Calu3 (cell line): Measurements from ENCODE around the gene TARS2. TPM values are rescaled to one million over a fixed set of nuclear protein-coding genes. Genes with fewer than 3 reads are reported as not detected.

Source experiments
- BruUV-seq: library from RNA; stranded (reverse); fragments of 400-500 nt; replicated peaks from 2 replicates; lab custom pipeline; 2021; lab: Mats Ljungman, UMichigan
- CTCF ChIA-PET: fragments of 300-600 bp; sonication (Branson Sonifier 250); formaldehyde crosslinking; loops from one replicate; lab custom pipeline; 2022; ENCODE audit warnings: antibody characterized with exemption; lab: Charles Lee
- DNase-seq: peaks from one replicate; pipeline ENCODE4 v3.0.0; 2022
- H3K27ac Mint-ChIP-seq: one replicate; pipeline ENCODE4 v1.8.0; 2022; ENCODE audit warnings: mixed read lengths; ENCODE audit not compliant: unreplicated experiment
- H3K27me3 Mint-ChIP-seq: one replicate; pipeline ENCODE4 v1.8.0; 2022; ENCODE audit warnings: mixed read lengths; ENCODE audit not compliant: unreplicated experiment
- H3K36me3 Mint-ChIP-seq: one replicate; pipeline ENCODE4 v1.8.0; 2022; ENCODE audit warnings: mild to moderate bottlenecking, moderate library complexity, mixed read lengths; ENCODE audit not compliant: insufficient read depth, unreplicated experiment
- H3K4me1 Mint-ChIP-seq: one replicate; pipeline ENCODE4 v1.8.0; 2022; ENCODE audit warnings: mild to moderate bottlenecking, low read depth, mixed read lengths; ENCODE audit not compliant: unreplicated experiment
- H3K4me3 Mint-ChIP-seq: one replicate; pipeline ENCODE4 v1.8.0; 2022; ENCODE audit warnings: mild to moderate bottlenecking, low read depth, moderate library complexity, mixed read lengths; ENCODE audit not compliant: unreplicated experiment
- H3K9me3 Mint-ChIP-seq: one replicate; pipeline ENCODE4 v1.8.0; 2022; ENCODE audit warnings: low read depth, mixed read lengths; ENCODE audit not compliant: unreplicated experiment
- CTCF ChIP-seq: fragments of 200-600 bp; IDR thresholded peaks from one replicate; pipeline ENCODE4 v1.8.0; 2022; ENCODE audit warnings: antibody characterized with exemption; ENCODE audit not compliant: unreplicated experiment
- intact Hi-C: fragments of 100-400 bp; cut with micrococcal nuclease; formaldehyde crosslinking; loops from one replicate; pipeline ENCODE4 v1.10.0; 2022; ENCODE audit not compliant: unreplicated experiment
- total RNA-seq: library from RNA; stranded (reverse); gene quantifications from 2 replicates; pipeline ENCODE4 v1.2.3, GENCODE V29; 2022

The TARS2 gene
- total RNA-seq, 1 experiment from 2014 or later, result 42.2 TPM

- H3K9me3 Mint-ChIP-seq, result no peaks in the 10 kb centered on the region
- DNase-seq, result no peak
- H3K27ac Mint-ChIP-seq, result no peak overlapping the region
- intact Hi-C loops, result loop anchor here (10.0 kb wide), 1 partner anchor 452 kb away; the partner anchor contains the start of gene SETDB1
- H3K4me1 Mint-ChIP-seq, result peaks cover 12% of the 10 kb centered on the region
- CTCF ChIA-PET, result no interaction called here
- H3K36me3 Mint-ChIP-seq, result peaks cover 48% of the 10 kb centered on the region
- no peak for TF ChIP-seq CTCF
- no TSS peak for BruUV-seq
- H3K4me3 Mint-ChIP-seq, result no peak overlapping the region
- no peaks in the 10 kb centered on the region for H3K27me3 Mint-ChIP-seq
Observed at GRCh38 chr1:150472601-150473200, 14.5 kb upstream of the TARS2 start.

- H3K4me3 Mint-ChIP-seq, result no peak overlapping the region
- no peak for DNase-seq
- CTCF ChIA-PET, result interaction anchor here (0.7 kb wide), 1 partner anchor 394 kb away, joined by 5 read pairs; no protein-coding TSS in a partner anchor
- H3K27ac Mint-ChIP-seq, result no peak overlapping the region
- H3K36me3 Mint-ChIP-seq, result peaks cover 47% of the 10 kb centered on the region
- H3K9me3 Mint-ChIP-seq, result no peaks in the 10 kb centered on the region
- no TSS peak for BruUV-seq
- H3K4me1 Mint-ChIP-seq, result peaks cover 21% of the 10 kb centered on the region
- intact Hi-C loops, result loop anchor here (10.0 kb wide), 1 partner anchor 451 kb away; the partner anchor contains the start of gene SETDB1
- no peak for TF ChIP-seq CTCF
- H3K27me3 Mint-ChIP-seq, result no peaks in the 10 kb centered on the region
Observed at GRCh38 chr1:150473659-150474058, 13.6 kb upstream of the TARS2 start.

DNA sequence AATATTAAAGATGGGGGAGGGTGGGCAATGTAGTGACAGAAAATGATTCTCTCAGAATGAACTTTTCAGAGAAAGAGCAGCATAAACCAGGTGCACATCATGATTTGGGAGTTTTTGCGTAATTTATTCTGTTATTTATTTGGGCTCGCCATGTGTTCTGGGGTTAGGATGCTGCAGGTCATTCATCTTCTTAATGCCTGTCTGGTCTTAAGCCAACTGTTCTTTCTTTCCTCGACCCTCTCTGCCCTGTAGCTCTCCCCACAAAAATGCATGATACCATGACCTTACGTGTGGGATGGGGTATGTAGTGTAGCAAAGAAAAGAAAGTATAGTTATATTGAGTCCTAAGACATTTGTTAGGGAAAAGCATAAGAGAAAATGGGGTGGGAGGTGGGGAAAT, 12.3 kb upstream of the TARS2 start:
- no peaks in the 10 kb centered on the region for H3K27me3 Mint-ChIP-seq
- peaks cover 47% of the 10 kb centered on the region for H3K36me3 Mint-ChIP-seq
- TF ChIP-seq CTCF, result no peak
- no peaks in the 10 kb centered on the region for H3K9me3 Mint-ChIP-seq
- CTCF ChIA-PET, result interaction anchor here (0.7 kb wide), 1 partner anchor 395 kb away, joined by 3 read pairs; no protein-coding TSS in a partner anchor
- no peak overlapping the region for H3K27ac Mint-ChIP-seq
- H3K4me1 Mint-ChIP-seq, result peaks cover 25% of the 10 kb centered on the region
- no peak for DNase-seq
- no peak overlapping the region for H3K4me3 Mint-ChIP-seq
- BruUV-seq, result no TSS peak
- intact Hi-C loops, result loop anchor here (10.0 kb wide), 1 partner anchor 450 kb away; the partner anchor contains the start of gene SETDB1

DNA sequence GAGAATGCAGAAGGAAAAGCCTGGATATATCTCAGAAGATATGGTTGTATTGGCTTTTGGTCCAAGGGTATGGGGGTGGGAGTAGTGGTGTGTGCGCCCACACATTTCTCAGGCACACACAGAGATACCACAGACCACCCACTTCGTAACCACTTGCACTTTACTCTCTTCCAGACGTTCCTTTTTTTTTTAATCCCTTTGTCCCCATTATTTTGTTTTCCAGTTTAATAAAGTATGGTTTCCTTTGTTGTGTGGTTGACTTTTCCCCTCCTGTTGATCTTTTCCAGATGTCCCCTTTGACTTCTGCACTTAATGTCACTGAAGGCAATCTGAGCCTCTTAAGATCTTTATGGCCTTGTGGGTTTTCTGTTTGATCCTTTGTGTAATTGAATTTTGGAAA, 10.5 kb upstream of the TARS2 start:
- no TSS peak for BruUV-seq
- Mint-ChIP-seq H3K9me3 (no peaks in the 10 kb centered on the region), H3K4me1 (peaks cover 27% of the 10 kb centered on the region), H3K36me3 (peaks cover 32% of the 10 kb centered on the region), H3K27ac (no peak overlapping the region), H3K4me3 (no peak overlapping the region), H3K27me3 (no peaks in the 10 kb centered on the region)
- CTCF ChIA-PET, result interaction anchor here (1.2 kb wide), 1 partner anchor 56 kb away, joined by 4 read pairs; no protein-coding TSS in a partner anchor
- no peak for DNase-seq
- intact Hi-C loops, result loop anchor here (10.0 kb wide), 1 partner anchor 448 kb away; the partner anchor contains the start of gene SETDB1
- TF ChIP-seq CTCF, result no peak
